Adrenal gland (tissue), 12 donors: ENCODE data around the gene RPS23. TPM values are rescaled to one million over a fixed set of nuclear protein-coding genes. Genes with fewer than 3 reads are reported as not detected.

Experiments used
- DNase-seq, 7 donors: peaks; one replicate each; pipeline ENCODE4 v3.0.0-alpha.2; 2019 to 2020
- H3K27ac ChIP-seq, 5 donors: fragments of 200-600 bp; sonication (generic) in 4 of 5; 1 replicate in 3 of 5; 2 replicates in 2 of 5; pipeline versions ENCODE4 v1.5.1 to v1.8.0; 2016 to 2020; ENCODE audit warnings: mild to moderate bottlenecking in 1 of 5
- H3K27me3 ChIP-seq: fragments of 200-600 bp; 2 replicates; pipeline ENCODE4 v1.8.0; 2021
- H3K36me3 ChIP-seq, 2 donors: fragments of 200-600 bp; replicated peaks in 1 of 2; 1 replicate in 1 of 2; 2 replicates in 1 of 2; pipeline versions ENCODE4 v1.5.1 to v1.8.0; 2018 to 2022
- H3K4me1 ChIP-seq, 2 donors: fragments of 200-600 bp; replicated peaks in 1 of 2; 1 replicate in 1 of 2; 2 replicates in 1 of 2; pipeline versions ENCODE4 v1.5.1 to v1.8.0; 2018 to 2021
- H3K4me3 ChIP-seq, 4 donors: fragments of 200-600 bp; sonication (generic) in 3 of 4; one replicate each; pipeline ENCODE4 v1.5.1; 2016 to 2018
- H3K9me3 ChIP-seq, 3 donors: fragments of 200-600 bp; sonication (generic) in 1 of 3; replicated peaks in 1 of 3; 1 replicate in 2 of 3; 2 replicates in 1 of 3; pipeline versions ENCODE4 v1.5.1 to v1.8.0; 2016 to 2021
- POLR2A ChIP-seq, 2 donors: fragments of 450-650 bp; IDR thresholded peaks; one replicate each; pipeline ENCODE4 v1.6.1; 2017; ENCODE audit warnings: antibody characterized with exemption in 2 of 2, mild to moderate bottlenecking in 2 of 2, moderate library complexity in 1 of 2
- WGBS, 4 donors: extraction: QIAGEN DNeasy Blood & Tissue Kit in 2 of 4; methylation state at CpG; one replicate each; pipeline versions ENCODE4 v1.1.5 to v1.1.7; 2013 to 2017; 5-methylcytosine and 5-hydroxymethylcytosine counted together
- intact Hi-C, 2 donors: fragments of 100-400 bp; cut with DNase I; formaldehyde crosslinking; loops; one replicate each; pipeline versions ENCODE4 v1.14.1 to v1.15.0; 2022 to 2023
- polyA plus RNA-seq, 3 donors: library from polyadenylated mRNA; stranded (reverse); fragments of 200-250 nt in 2 of 3; fragments of 350-450 nt in 1 of 3; fragmentation: Illumina TruSeq in 1 of 3; extraction: RNeasy Lipid Tissue Mini Kit (QIAGEN cat#74804) in 1 of 3; gene quantifications; one replicate each; pipeline ENCODE4 v1.2.3, GENCODE V29; 2013 to 2014
- total RNA-seq, 9 donors: library from RNA; depleted of rRNA in 4 of 9; stranded (reverse); fragments of >200 nt in 4 of 9; fragments of 120-200 nt in 1 of 9; fragmentation: NEBNext Ultra II Directional in 1 of 9; extraction: Animal tissue kit (Norgen Biotek cat#: 25700) in 1 of 9; gene quantifications; one replicate each; pipeline versions ENCODE4 v1.1.0 to v1.2.4, GENCODE V29; 2013 to 2023
- TF ChIP-seq, protein P1 (sequence below), 6 experiments: fragments of 450-650 bp in 4 of 6; fragments of 200-600 bp in 2 of 6; sonication (generic) in 1 of 6; IDR thresholded peaks; 1 replicate in 5 of 6; 2 replicates in 1 of 6; pipeline versions ENCODE4 v1.5.1 to v1.8.0; 2016 to 2021; ENCODE audit warnings: antibody characterized with exemption in 6 of 6, mild to moderate bottlenecking in 2 of 6, moderate library complexity in 1 of 6
- donor health status: healthy with polysubstance abuse.
- donor health status: Bipolar disorder and iron deficiency.
- donor health status: DM: yes; HTN: yes; CAD: no.
- donor health status: DM: no; HTN: no; CAD: no.
- donor health status: DM: no; HTN: no; CAD: no.
- donor health status: DM: yes; HTN: yes; CAD: no.

Gene RPS23
- total and polyA plus RNA-seq, 12 donors, result 995 to 3,420 (median 1,546) TPM

DNA sequence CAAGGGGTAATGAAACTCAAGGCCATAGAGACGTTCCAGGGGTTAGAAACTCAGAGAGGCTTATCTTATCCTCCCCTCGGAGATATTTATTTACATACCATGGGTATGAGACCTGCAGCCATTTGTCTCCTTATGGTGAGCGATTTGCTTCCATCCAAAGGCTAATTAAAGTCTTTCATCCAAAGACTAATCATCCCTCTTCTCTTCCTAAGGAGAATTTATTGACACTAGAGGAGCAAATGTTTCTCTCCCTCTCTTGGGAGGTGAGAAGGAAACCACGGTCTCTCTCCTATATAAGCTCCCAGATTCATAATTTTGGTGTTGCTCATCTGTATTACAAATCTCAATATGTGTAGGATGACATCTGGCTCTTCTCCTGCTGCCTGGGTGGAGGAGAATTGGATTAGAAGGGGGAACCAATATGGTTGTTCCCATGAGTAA lies 31.0 kb upstream of the RPS23 start:
- no peaks in the 10 kb centered on the region for H3K36me3 ChIP-seq
- 53 to 79% (median 71%) methylated on average over 4 of the region's 4 CpGs for WGBS, 4 donors

GRCh38 chr5:82308416-82308815 lies 30.3 kb upstream of the RPS23 start:
- no peaks in the 10 kb centered on the region for H3K36me3 ChIP-seq
- no peak for DNase-seq
- H3K27ac ChIP-seq, result no peak overlapping the region
- H3K9me3 ChIP-seq, result no peaks in the 10 kb centered on the region
- H3K4me3 ChIP-seq, result no peak overlapping the region
- H3K4me1 ChIP-seq, result peaks cover 0 to 9% of the 10 kb centered on the region in 2 donors
- no peaks in the 10 kb centered on the region for H3K27me3 ChIP-seq
- 91 to 100% (median 100%) methylated on average over 1 of the region's 1 CpG for WGBS, 4 donors
- intact Hi-C loops, result no loop called here
- TF ChIP-seq POLR2A (IDR thresholded peaks at IDR 0.05), result no peak
- TF ChIP-seq, protein P1, sequence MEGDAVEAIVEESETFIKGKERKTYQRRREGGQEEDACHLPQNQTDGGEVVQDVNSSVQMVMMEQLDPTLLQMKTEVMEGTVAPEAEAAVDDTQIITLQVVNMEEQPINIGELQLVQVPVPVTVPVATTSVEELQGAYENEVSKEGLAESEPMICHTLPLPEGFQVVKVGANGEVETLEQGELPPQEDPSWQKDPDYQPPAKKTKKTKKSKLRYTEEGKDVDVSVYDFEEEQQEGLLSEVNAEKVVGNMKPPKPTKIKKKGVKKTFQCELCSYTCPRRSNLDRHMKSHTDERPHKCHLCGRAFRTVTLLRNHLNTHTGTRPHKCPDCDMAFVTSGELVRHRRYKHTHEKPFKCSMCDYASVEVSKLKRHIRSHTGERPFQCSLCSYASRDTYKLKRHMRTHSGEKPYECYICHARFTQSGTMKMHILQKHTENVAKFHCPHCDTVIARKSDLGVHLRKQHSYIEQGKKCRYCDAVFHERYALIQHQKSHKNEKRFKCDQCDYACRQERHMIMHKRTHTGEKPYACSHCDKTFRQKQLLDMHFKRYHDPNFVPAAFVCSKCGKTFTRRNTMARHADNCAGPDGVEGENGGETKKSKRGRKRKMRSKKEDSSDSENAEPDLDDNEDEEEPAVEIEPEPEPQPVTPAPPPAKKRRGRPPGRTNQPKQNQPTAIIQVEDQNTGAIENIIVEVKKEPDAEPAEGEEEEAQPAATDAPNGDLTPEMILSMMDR (IDR thresholded peaks at IDR 0.05), result no peak

More for the DNA sequence above, 31.0 kb upstream of the RPS23 start:
- peaks cover 0 to 9% of the 10 kb centered on the region in 2 donors for H3K4me1 ChIP-seq
- no peaks in the 10 kb centered on the region for H3K9me3 ChIP-seq
- H3K27ac ChIP-seq, result no peak overlapping the region
- H3K4me3 ChIP-seq, result no peak overlapping the region
- intact Hi-C loops, result no loop called here
- H3K27me3 ChIP-seq, result no peaks in the 10 kb centered on the region
- TF ChIP-seq, protein P1 (IDR thresholded peaks at IDR 0.05), result no peak
- TF ChIP-seq POLR2A (IDR thresholded peaks at IDR 0.05), result no peak
- no peak for DNase-seq

- H3K27ac ChIP-seq, result no peak overlapping the region
- WGBS, 4 donors, result 70 to 76% (median 74%) methylated on average over 3 of the region's 3 CpGs
- TF ChIP-seq, protein P1 (IDR thresholded peaks at IDR 0.05), result no peak
- TF ChIP-seq POLR2A (IDR thresholded peaks at IDR 0.05), result no peak
- no peak overlapping the region for H3K4me3 ChIP-seq
- no peak for DNase-seq
- intact Hi-C loops, result no loop called here
- no peaks in the 10 kb centered on the region for H3K9me3 ChIP-seq
- H3K27me3 ChIP-seq, result no peaks in the 10 kb centered on the region
- peaks cover 0 to under 1% of the 10 kb centered on the region in 2 donors for H3K4me1 ChIP-seq
- H3K36me3 ChIP-seq, result no peaks in the 10 kb centered on the region
Observed at GRCh38 chr5:82307451-82307850, 29.3 kb upstream of the RPS23 start.

- no peaks in the 10 kb centered on the region for H3K36me3 ChIP-seq
- no peaks in the 10 kb centered on the region for H3K4me1 ChIP-seq
- DNase-seq, result no peak
- H3K4me3 ChIP-seq, result no peak overlapping the region
- intact Hi-C loops, result no loop called here
- 88 to 91% (median 90%) methylated on average over 2 of the region's 2 CpGs for WGBS, 4 donors
- H3K27ac ChIP-seq, result no peak overlapping the region
- no peaks in the 10 kb centered on the region for H3K27me3 ChIP-seq
- H3K9me3 ChIP-seq, result no peaks in the 10 kb centered on the region
- TF ChIP-seq, protein P1 (IDR thresholded peaks at IDR 0.05), result no peak
- TF ChIP-seq POLR2A (IDR thresholded peaks at IDR 0.05), result no peak
Observed at GRCh38 chr5:82306151-82306550, 28.0 kb upstream of the RPS23 start.
